HEK293T (cell line): Measurements from ENCODE around the gene RNF181.

ENCODE experiments used
- CTCF ChIA-PET: fragments of 350-600 bp; formaldehyde crosslinking; extraction: SDS; loops from one replicate; lab custom pipeline; 2021; ENCODE audit warnings: antibody characterized with exemption, inconsistent platforms; lab: Yijun Ruan, JAX
- POLR2A ChIA-PET: fragments of 350-600 bp; formaldehyde crosslinking; extraction: SDS; loops from one replicate; lab custom pipeline; 2020; ENCODE audit warnings: antibody characterized with exemption, inconsistent platforms; lab: Yijun Ruan, JAX
- DNase-seq: peaks from one replicate; pipeline ENCODE4 v3.0.0; 2012; ENCODE audit warnings: mixed read lengths; ENCODE audit errors: extremely low spot score
- ARNT ChIP-seq: fragments of 450-650 bp; IDR thresholded peaks from 2 replicates; pipeline ENCODE4 v1.6.1; 2017; ENCODE audit warnings: mild to moderate bottlenecking
- BHLHE40 ChIP-seq: fragments of 450-650 bp; IDR thresholded peaks from 2 replicates; pipeline ENCODE4 v1.6.1; 2016; ENCODE audit warnings: mild to moderate bottlenecking, moderate library complexity, borderline replicate concordance
- CTBP1 ChIP-seq: fragments of 450-650 bp; IDR thresholded peaks from 2 replicates; pipeline ENCODE4 v1.6.1; 2016; ENCODE audit warnings: borderline replicate concordance
- ELF4 ChIP-seq: fragments of 450-650 bp; IDR thresholded peaks from 2 replicates; pipeline ENCODE4 v1.6.1; 2017; ENCODE audit warnings: antibody characterized with exemption
- FOXA1 ChIP-seq: fragments of 450-650 bp; IDR thresholded peaks from 2 replicates; pipeline ENCODE4 v1.6.1; 2016; ENCODE audit warnings: mild to moderate bottlenecking
- FOXK2 ChIP-seq: fragments of 450-650 bp; IDR thresholded peaks from 2 replicates; pipeline ENCODE4 v1.6.1; 2016; ENCODE audit warnings: mild to moderate bottlenecking
- FOXM1 ChIP-seq: fragments of 450-650 bp; IDR thresholded peaks from 2 replicates; pipeline ENCODE4 v1.6.1; 2017; ENCODE audit warnings: mild to moderate bottlenecking, borderline replicate concordance
- HDGF ChIP-seq: fragments of 450-650 bp; IDR thresholded peaks from 2 replicates; pipeline ENCODE4 v1.6.1; 2017; ENCODE audit warnings: antibody characterized with exemption, borderline replicate concordance
- L3MBTL2 ChIP-seq: fragments of 450-650 bp; conservative IDR thresholded peaks from 2 replicates; pipeline ENCODE4 v1.6.1; 2016; ENCODE audit warnings: mild to moderate bottlenecking
- LEF1 ChIP-seq: fragments of 450-650 bp; IDR thresholded peaks from 2 replicates; pipeline ENCODE4 v1.6.1; 2017; ENCODE audit warnings: mild to moderate bottlenecking, borderline replicate concordance
- NFRKB ChIP-seq: fragments of 450-650 bp; IDR thresholded peaks from 2 replicates; pipeline ENCODE4 v1.6.1; 2016; ENCODE audit warnings: mild to moderate bottlenecking, moderate library complexity
- SP1 ChIP-seq: fragments of 450-650 bp; IDR thresholded peaks from 2 replicates; pipeline ENCODE4 v1.6.1; 2017
- SUZ12 ChIP-seq: fragments of 450-650 bp; IDR thresholded peaks from 2 replicates; pipeline ENCODE4 v1.6.1; 2016; ENCODE audit warnings: mild to moderate bottlenecking
- TARDBP ChIP-seq: fragments of 450-650 bp; IDR thresholded peaks from 2 replicates; pipeline ENCODE4 v1.6.1; 2016
- ZNF384 ChIP-seq: fragments of 450-650 bp; IDR thresholded peaks from 2 replicates; pipeline ENCODE4 v1.6.1; 2016
- TF ChIP-seq, protein P1 (sequence below): fragments of 450-650 bp; IDR thresholded peaks from 2 replicates; pipeline ENCODE4 v1.6.1; 2016

The RNF181 gene

DNA sequence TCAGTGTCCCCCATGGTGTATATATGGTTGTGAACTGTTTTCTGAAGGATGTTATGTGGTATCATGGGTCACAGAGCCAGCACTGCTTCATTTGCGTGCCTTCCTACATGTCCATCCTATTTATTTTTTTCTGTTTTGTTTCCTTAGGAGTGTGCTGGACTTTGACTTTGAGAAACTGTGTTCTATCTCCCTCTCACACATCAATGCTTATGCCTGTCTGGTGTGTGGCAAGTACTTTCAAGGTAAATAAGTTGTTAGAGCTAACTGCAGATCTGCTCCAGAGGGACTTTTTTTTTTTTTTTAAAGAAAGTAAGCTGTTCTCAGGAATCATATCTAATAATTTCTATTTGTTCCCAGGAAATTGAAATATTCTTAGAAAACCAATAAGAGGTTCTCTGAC lies 25.8 kb downstream of the RNF181 start:
- ChIA-PET CTCF (interaction anchor here (0.6 to 2.3 kb wide), 2 partner anchors 16 to 18 kb away, joined by 3 to 10 read pairs; no protein-coding TSS in a partner anchor), POLR2A (interaction anchor here (2.4 kb wide), 1 partner anchor 10 kb away, joined by 8 read pairs; the partner anchor contains the start of gene C2orf68)
- no peak for DNase-seq
- TF ChIP-seq NFRKB (no peak), HDGF (no peak), SP1 (no peak), TARDBP (no peak), SUZ12 (no peak)
- TF ChIP-seq, protein P1, sequence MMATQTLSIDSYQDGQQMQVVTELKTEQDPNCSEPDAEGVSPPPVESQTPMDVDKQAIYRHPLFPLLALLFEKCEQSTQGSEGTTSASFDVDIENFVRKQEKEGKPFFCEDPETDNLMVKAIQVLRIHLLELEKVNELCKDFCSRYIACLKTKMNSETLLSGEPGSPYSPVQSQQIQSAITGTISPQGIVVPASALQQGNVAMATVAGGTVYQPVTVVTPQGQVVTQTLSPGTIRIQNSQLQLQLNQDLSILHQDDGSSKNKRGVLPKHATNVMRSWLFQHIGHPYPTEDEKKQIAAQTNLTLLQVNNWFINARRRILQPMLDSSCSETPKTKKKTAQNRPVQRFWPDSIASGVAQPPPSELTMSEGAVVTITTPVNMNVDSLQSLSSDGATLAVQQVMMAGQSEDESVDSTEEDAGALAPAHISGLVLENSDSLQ = no peak

DNA sequence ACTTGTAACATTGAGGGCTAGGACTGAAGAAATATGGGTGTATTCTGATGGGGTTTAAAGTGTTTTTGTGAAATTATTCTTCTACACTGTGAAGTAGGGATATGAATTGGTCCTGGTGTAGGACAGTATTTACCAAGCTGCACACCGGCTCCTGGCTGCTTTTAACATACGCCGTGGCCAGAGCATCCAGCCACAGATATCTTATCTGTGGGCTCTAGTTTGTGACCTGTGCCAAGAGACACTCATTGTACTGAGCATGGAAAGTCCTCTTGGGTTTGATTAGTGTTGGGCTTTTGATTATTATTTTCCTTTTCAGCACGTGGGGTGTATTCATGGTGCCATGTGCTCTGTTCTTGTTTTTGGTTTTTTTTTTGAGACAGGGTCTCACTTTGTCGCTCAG lies 28.4 kb downstream of the RNF181 start:
- CTCF ChIA-PET = no interaction called here
- no peak for DNase-seq
- POLR2A ChIA-PET = interaction anchor here (1.0 kb wide), 1 partner anchor 12 kb away, joined by 3 read pairs; the partner anchor contains the start of gene C2orf68
- no peak for TF ChIP-seq FOXA1
- no peak for TF ChIP-seq CTBP1
- TF ChIP-seq SUZ12 = no peak
- TF ChIP-seq, protein P1 = no peak
- no peak for TF ChIP-seq NFRKB
- TF ChIP-seq FOXM1 = no peak
- TF ChIP-seq BHLHE40 = no peak
- no peak for TF ChIP-seq FOXK2
- TF ChIP-seq L3MBTL2 = no peak
- no peak for TF ChIP-seq ZNF384
- no peak for TF ChIP-seq ELF4
- TF ChIP-seq SP1 = no peak
- no peak for TF ChIP-seq ARNT
- TF ChIP-seq HDGF = no peak
- no peak for TF ChIP-seq LEF1

- CTCF ChIA-PET = no interaction called here
- POLR2A ChIA-PET = interaction anchor here (1.2 kb wide), 1 partner anchor 13 kb away, joined by 6 read pairs; the partner anchor contains the start of gene USP39
- TF ChIP-seq NFRKB (no peak), BHLHE40 (no peak), TARDBP (no peak), CTBP1 (no peak), FOXK2 (no peak), ARNT (no peak), HDGF (no peak), LEF1 (no peak), L3MBTL2 (no peak), SP1 (no peak), FOXM1 (no peak), SUZ12 (no peak), FOXA1 (no peak), ZNF384 (no peak), ELF4 (no peak)
- TF ChIP-seq, protein P1 = no peak
- no peak for DNase-seq
Observed at GRCh38 chr2:85628658-85629057, 33.1 kb downstream of the RNF181 start.

DNA sequence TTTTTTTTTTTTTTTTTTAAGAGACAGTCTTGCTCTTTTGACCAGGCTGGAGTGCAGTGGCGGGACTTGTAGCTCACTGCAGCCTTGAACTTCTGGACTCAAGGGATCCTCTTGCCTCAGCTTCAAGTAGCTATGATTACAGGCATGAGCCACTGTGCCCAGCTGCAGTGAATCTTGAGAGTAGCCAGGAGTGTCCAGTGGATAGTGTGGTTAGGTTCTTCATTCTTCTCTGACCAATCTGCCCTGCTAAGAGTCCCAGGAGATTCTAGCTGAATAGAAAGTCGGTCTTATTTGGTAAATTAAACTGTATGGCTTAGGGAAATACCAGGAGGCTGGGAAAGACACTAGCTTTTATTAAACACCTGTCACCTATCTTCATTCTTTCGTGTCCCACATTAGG lies 35.8 kb downstream of the RNF181 start:
- ChIA-PET POLR2A (no interaction called here), CTCF (no interaction called here)
- no peak for TF ChIP-seq ELF4
- no peak for TF ChIP-seq L3MBTL2
- no peak for TF ChIP-seq FOXK2
- TF ChIP-seq BHLHE40 = no peak
- no peak for TF ChIP-seq ZNF384
- no peak for TF ChIP-seq NFRKB
- no peak for TF ChIP-seq ARNT
- TF ChIP-seq CTBP1 = no peak
- no peak for TF ChIP-seq FOXA1
- no peak for TF ChIP-seq SUZ12
- no peak for TF ChIP-seq TARDBP
- TF ChIP-seq SP1 = no peak
- TF ChIP-seq, protein P1 = no peak
- TF ChIP-seq LEF1 = no peak
- no peak for TF ChIP-seq FOXM1
- no peak for DNase-seq

DNA sequence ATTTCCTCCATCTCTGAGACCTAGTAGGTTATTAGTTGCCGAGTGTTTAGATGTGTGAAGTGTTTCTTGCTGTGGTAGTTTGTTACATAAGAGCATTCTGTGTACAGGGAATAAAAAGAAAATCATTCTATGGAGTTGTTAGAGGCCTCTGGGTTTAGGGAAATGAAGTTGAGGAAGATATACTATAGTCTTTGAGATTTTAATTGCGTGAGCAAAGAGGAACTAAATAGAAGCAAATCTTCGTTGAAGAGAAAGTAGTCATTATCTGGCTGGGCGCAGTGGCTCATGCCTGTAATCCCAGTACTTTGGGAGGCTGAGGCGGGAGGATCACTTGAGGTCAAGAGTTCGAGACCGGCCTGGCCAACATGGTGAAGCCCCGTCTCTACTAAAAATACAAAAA lies 39.5 kb downstream of the RNF181 start:
- POLR2A ChIA-PET = interaction anchor here (2.4 kb wide), 1 partner anchor 40 kb away, joined by 6 read pairs; the partner anchor contains the start of gene RNF181
- TF ChIP-seq FOXM1 = no peak
- no peak for TF ChIP-seq ZNF384
- TF ChIP-seq LEF1 = no peak
- no peak for TF ChIP-seq CTBP1
- CTCF ChIA-PET = interaction anchor here (3.0 kb wide), 1 partner anchor 13 kb away, joined by 40 read pairs; no protein-coding TSS in a partner anchor
- no peak for DNase-seq

GRCh38 chr2:85635636-85636035 lies 40.1 kb downstream of the RNF181 start:
- POLR2A ChIA-PET = interaction anchor here (2.4 kb wide), 1 partner anchor 41 kb away, joined by 6 read pairs; the partner anchor contains the start of gene RNF181
- TF ChIP-seq NFRKB (no peak), ZNF384 (no peak), SUZ12 (no peak), FOXM1 (no peak), FOXK2 (no peak), FOXA1 (no peak), ELF4 (no peak), LEF1 (no peak), BHLHE40 (no peak), HDGF (no peak), L3MBTL2 (no peak), TARDBP (no peak), ARNT (no peak), SP1 (no peak), CTBP1 (no peak)
- TF ChIP-seq, protein P1 = no peak
- no peak for DNase-seq
- CTCF ChIA-PET = interaction anchor here (0.6 to 3.0 kb wide), 4 partner anchors 12 to 178 kb away, joined by 3 to 40 read pairs (median 6); partner anchors contain the start of gene MAT2A
